ENCODE data around the gene N4BP2.

- TF ChIP-seq CTCF (IDR thresholded peaks at IDR 0.05): no peak
- TF ChIP-seq POLR2A (IDR thresholded peaks at IDR 0.05): no peak
These were observed 23.9 kb upstream of the N4BP2 start for GRCh38 chr4:40032785-40033184.

All from suprapubic skin (tissue), 3 donors.